AG10803 (cell line): Measurements from ENCODE around the gene PCDH12.

Source experiments
- DNase-seq: peaks from one replicate; pipeline ENCODE4 v3.0.0; 2010; ENCODE audit warnings: low read depth
- H3K4me3 ChIP-seq: 2 replicates; pipeline ENCODE4 v1.5.1; 2011; ENCODE audit warnings: mild to moderate bottlenecking, low read length, control low read depth
- TF ChIP-seq, protein P1 (sequence below): conservative IDR thresholded peaks from 2 replicates; pipeline ENCODE4 v1.5.1; 2011; ENCODE audit warnings: mild to moderate bottlenecking, low read length, control low read depth, inconsistent platforms

The PCDH12 gene

DNA sequence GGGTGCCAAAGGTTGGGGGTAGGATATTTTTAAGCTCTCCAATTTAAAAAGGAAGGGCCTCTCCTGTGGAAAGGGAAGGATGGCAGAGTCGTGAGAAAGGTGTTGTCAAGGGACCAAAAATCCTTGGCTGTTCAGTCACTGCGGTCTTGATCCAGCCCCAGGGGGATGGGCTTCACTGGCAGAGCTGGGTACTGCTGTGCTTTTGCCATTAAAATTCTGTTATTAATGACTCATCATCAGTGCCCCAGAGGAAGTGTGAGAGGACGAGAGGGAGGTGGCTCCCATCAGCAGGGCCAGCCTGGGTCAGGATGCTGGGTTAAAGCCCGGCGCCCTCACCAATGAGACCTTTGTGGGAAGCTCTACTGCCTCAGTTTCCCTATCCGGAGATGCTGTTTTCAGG, 16.7 kb downstream of the PCDH12 start:
- DNase-seq, result peak; percentile 81
- TF ChIP-seq, protein P1, sequence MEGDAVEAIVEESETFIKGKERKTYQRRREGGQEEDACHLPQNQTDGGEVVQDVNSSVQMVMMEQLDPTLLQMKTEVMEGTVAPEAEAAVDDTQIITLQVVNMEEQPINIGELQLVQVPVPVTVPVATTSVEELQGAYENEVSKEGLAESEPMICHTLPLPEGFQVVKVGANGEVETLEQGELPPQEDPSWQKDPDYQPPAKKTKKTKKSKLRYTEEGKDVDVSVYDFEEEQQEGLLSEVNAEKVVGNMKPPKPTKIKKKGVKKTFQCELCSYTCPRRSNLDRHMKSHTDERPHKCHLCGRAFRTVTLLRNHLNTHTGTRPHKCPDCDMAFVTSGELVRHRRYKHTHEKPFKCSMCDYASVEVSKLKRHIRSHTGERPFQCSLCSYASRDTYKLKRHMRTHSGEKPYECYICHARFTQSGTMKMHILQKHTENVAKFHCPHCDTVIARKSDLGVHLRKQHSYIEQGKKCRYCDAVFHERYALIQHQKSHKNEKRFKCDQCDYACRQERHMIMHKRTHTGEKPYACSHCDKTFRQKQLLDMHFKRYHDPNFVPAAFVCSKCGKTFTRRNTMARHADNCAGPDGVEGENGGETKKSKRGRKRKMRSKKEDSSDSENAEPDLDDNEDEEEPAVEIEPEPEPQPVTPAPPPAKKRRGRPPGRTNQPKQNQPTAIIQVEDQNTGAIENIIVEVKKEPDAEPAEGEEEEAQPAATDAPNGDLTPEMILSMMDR, result no peak
- H3K4me3 ChIP-seq, result no peak overlapping the region

DNA sequence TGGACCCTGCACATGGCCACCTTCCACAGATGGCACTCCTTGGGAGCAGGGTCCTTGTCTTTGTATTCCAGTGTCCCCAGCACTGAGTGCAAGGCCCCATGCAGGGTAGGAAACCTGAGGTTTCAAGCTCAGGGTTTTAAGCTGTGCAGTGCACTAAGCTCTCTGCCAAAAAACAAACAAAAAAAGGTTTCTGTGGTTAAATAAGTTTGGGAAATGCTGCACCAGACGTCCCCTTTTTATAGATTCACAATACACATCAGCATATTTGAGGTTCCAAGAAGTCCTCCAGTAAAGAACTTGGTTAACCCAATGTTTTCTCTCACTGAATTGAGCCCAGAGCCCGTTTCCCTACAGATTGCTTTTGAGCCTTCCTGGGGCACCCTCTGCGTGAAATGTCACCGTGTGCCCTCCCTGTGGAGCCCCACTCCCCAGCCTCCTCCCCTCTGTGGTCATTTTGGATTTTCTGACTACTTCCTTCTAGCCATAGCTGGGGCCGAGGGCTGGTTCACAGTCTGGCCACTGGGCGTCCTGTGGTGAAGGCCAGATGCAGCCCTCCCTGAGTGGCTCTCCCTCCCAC, 17.2 kb downstream of the PCDH12 start:
- TF ChIP-seq, protein P1, result peak; percentile 37
- peak; percentile 79 for DNase-seq
- no peak overlapping the region for H3K4me3 ChIP-seq

DNA sequence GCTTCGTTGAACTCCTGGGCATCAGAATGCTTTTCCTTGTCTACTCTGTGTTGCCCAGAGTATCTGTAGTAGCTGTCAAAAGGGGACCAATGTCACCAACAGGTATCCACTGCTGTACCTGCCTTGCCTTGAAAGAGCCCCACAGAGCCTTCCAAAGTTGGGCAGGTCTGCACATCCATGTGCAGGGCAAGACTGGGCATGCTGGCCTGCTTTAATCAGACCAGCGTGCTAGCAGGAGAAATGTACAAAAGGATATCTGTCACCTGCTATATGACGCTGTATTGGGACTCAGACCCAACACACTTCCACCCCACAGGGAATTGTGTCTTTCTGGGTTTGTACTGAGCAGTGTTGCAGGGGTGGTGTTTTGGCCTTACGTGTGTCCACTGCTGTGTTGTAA, 22.5 kb downstream of the PCDH12 start:
- TF ChIP-seq, protein P1, result no peak
- DNase-seq, result no peak

DNA sequence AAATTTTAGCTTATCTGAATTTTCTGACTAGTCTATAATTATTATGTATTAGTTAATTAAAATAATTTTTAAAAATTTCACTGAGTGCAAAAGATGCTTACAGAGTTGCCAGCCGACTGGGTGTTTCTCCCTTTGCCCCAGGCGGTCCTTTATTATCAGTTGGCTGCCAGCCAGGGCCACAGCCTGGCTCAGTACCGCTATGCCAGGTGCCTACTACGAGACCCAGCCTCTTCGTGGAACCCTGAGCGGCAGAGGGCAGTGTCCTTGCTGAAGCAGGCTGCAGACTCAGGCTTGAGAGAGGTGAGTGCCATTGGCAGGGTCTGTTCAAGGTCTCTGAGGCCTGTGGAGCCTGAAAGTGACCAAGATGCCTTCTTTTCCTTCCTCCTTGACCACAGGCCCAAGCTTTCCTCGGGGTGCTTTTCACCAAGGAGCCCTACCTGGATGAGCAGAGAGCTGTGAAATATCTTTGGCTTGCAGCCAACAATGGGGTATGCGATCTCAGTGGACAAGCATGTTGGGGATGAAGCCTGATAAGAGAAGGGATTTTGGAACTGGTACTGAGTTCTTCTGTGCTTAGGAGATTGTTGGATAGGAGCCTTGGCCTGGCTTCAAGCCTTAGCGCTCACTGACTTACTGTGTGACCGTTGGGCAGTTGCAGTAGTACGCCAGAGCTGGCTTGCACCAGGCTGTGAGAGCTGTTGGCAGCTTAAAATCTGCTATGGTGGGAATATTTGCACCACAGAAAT, 23.7 kb downstream of the PCDH12 start:
- TF ChIP-seq, protein P1, result no peak
- H3K4me3 ChIP-seq, result no peak overlapping the region
- no peak for DNase-seq

More for the DNA sequence above, 22.5 kb downstream of the PCDH12 start:
- H3K4me3 ChIP-seq, result no peak overlapping the region

DNA sequence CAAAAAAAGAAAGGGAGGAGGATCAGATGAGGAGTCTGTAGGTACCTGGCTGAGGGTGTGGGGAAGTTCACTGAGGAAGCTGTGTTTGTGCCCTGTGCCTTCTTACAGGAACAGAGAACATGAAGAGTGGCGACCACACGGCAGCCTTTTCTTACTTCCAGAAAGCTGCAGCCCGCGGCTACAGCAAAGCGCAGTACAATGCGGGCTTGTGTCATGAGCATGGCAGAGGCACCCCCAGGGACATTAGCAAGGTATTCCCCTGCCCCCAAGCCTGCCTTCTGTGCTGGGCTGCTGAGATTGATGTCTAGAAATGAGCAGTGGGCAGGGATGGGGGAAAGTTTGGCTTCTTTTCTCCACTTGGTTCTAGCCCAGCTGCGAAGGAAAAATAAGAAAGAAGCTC, 24.9 kb downstream of the PCDH12 start:
- TF ChIP-seq, protein P1, result no peak
- no peak overlapping the region for H3K4me3 ChIP-seq
- DNase-seq, result no peak

DNA sequence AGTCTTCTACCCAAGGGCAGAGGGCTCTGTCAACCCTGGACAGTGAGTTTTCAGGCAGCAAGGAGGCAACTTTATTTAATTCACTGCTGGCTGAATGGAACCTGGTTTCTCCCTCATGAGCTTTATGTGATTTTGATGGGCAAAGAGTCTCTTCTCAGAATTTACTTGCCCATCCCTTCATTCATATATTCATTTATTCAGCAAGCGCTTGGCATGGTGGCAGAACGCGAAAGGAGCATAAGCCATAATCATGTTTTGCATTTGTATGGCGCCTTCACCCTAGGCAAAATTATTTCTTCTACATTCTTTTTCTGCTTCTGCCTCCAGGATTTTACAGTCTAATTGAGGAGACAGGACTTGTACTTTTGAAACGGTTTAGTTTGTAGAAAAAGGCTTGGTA, 26.3 kb downstream of the PCDH12 start:
- TF ChIP-seq, protein P1, result no peak
- DNase-seq, result no peak
- no peak overlapping the region for H3K4me3 ChIP-seq
